GM21526 (cell line): ENCODE measurements around the gene SPACA9.

ENCODE experiments used
- ATAC-seq: cut with Tn5 transposase; IDR thresholded peaks from one replicate; pipeline ENCODE4 v1.9.1; 2021; ENCODE audit warnings: moderate library complexity; ENCODE audit not compliant: unreplicated experiment, low FRiP score

Gene SPACA9

GRCh38 chr9:132878695-132879456, at the start of gene SPACA9:
Gene SPACA9, plus strand, starts transcription at chr9:132878898. Its CDS starts 5,050 bp downstream, at chr9:132883948.
- ATAC-seq, result no peak

GRCh38 chr9:132832171-132832881, 46.4 kb upstream of the SPACA9 start:
- ATAC-seq, result no peak

- no peak for ATAC-seq
Observed at GRCh38 chr9:132833550-132834121, 45.1 kb upstream of the SPACA9 start.

- ATAC-seq, result no peak
Observed at GRCh38 chr9:132834343-132834742, 44.4 kb upstream of the SPACA9 start.

- ATAC-seq, result no peak
Observed at GRCh38 chr9:132837501-132838286, 41.0 kb upstream of the SPACA9 start.

GRCh38 chr9:132838291-132838690, 40.4 kb upstream of the SPACA9 start:
- no peak for ATAC-seq

GRCh38 chr9:132840980-132841379, 37.7 kb upstream of the SPACA9 start:
- no peak for ATAC-seq

- ATAC-seq, result no peak
Observed at GRCh38 chr9:132842124-132843044, 36.3 kb upstream of the SPACA9 start.

GRCh38 chr9:132846109-132846917, 32.4 kb upstream of the SPACA9 start:
- ATAC-seq, result no peak

GRCh38 chr9:132846918-132847515, 31.7 kb upstream of the SPACA9 start:
- no peak for ATAC-seq

GRCh38 chr9:132849185-132849706, 29.5 kb upstream of the SPACA9 start:
- no peak for ATAC-seq

GRCh38 chr9:132853482-132853881, 25.2 kb upstream of the SPACA9 start:
- no peak for ATAC-seq

GRCh38 chr9:132854832-132855231, 23.9 kb upstream of the SPACA9 start:
- ATAC-seq, result no peak

- no peak for ATAC-seq
Observed at GRCh38 chr9:132855904-132856303, 22.8 kb upstream of the SPACA9 start.

GRCh38 chr9:132857031-132857430, 21.7 kb upstream of the SPACA9 start:
- ATAC-seq, result no peak

- ATAC-seq, result no peak
Observed at GRCh38 chr9:132857616-132858342, 20.9 kb upstream of the SPACA9 start.

GRCh38 chr9:132858751-132859150, 19.9 kb upstream of the SPACA9 start:
- ATAC-seq, result no peak

GRCh38 chr9:132861666-132862065, 17.0 kb upstream of the SPACA9 start:
- ATAC-seq, result no peak
